HepG2 (cell line): ENCODE data around the gene TSPAN31. TPM values are rescaled to one million over a fixed set of nuclear protein-coding genes. Genes with fewer than 3 reads are reported as not detected.

Experiments used
- FOXM1 ChIP-seq: sonication (generic); formaldehyde crosslinking; IDR thresholded peaks from 2 replicates; pipeline ENCODE4 v1.5.0; 2020; ENCODE audit warnings: missing genetic modification reagents
- GABPA ChIP-seq, 2 experiments: IDR thresholded peaks; 2 replicates each; pipeline ENCODE4 v1.6.1; 2011 to 2016; ENCODE audit warnings: low read depth in 2 of 2, low read length in 1 of 2, missing biosample characterization in 1 of 2, missing genetic modification characterization in 1 of 2
- HNRNPUL1 ChIP-seq: fragments of 200-400 bp; formaldehyde crosslinking; IDR thresholded peaks from 2 replicates; pipeline ENCODE4 v1.6.1; 2017; ENCODE audit warnings: low read depth, mild to moderate bottlenecking, low read length, moderate library complexity
- KLF12 ChIP-seq: sonication (generic); formaldehyde crosslinking; IDR thresholded peaks from 2 replicates; pipeline ENCODE4 v1.4.0; 2020; ENCODE audit warnings: missing genetic modification reagents, borderline replicate concordance
- MTA3 ChIP-seq: sonication (generic); formaldehyde crosslinking; IDR thresholded peaks from 2 replicates; pipeline ENCODE4 v1.4.0; 2020; ENCODE audit warnings: missing genetic modification reagents
- SIN3B ChIP-seq: fragments of 150-350 bp; IDR thresholded peaks from 2 replicates; pipeline ENCODE4 v1.6.1; 2014; ENCODE audit warnings: low read length
- ZNF543 ChIP-seq: sonication (generic); formaldehyde crosslinking; IDR thresholded peaks from 2 replicates; pipeline ENCODE4 v1.4.0; 2020; ENCODE audit warnings: mild to moderate bottlenecking, missing genetic modification reagents
- ZNF7 ChIP-seq: IDR thresholded peaks from 2 replicates; pipeline ENCODE4 v1.6.1; 2016; ENCODE audit warnings: missing biosample characterization, missing genetic modification reagents
- polyA plus RNA-seq, 8 experiments: library from polyadenylated mRNA; depleted of rRNA in 3 of 8; stranded (reverse) in 7 of 8; unstranded in 1 of 8; fragments of >200 nt; fragmentation: Illumina TruSeq in 4 of 8; extraction: Trizol in 4 of 8; gene quantifications; 2 replicates each; pipeline versions ENCODE4 v1.2.1 to v1.2.3, GENCODE V29; 2011 to 2016; ENCODE audit warnings: low read depth in 4 of 8, missing spikeins in 1 of 8, mixed read lengths in 1 of 8; ENCODE audit not compliant: insufficient read depth in 1 of 8
- total RNA-seq, 5 experiments: library from RNA; depleted of rRNA; stranded (reverse); fragments of >200 nt; fragmentation: Illumina TruSeq; extraction: Trizol; gene quantifications; 2 replicates each; pipeline ENCODE4 v1.2.3, GENCODE V29; 2016; ENCODE audit warnings: low read depth in 1 of 5
- TF ChIP-seq, protein P1 (sequence below): sonication (generic); formaldehyde crosslinking; IDR thresholded peaks from 2 replicates; pipeline ENCODE4 v1.5.0; 2020; ENCODE audit warnings: mild to moderate bottlenecking, missing genetic modification reagents
- TF ChIP-seq, protein P2 (sequence below): sonication (generic); formaldehyde crosslinking; IDR thresholded peaks from 2 replicates; pipeline ENCODE4 v1.4.0; 2020; ENCODE audit warnings: missing genetic modification reagents, borderline replicate concordance
- TF ChIP-seq, protein P3 (sequence below): sonication (generic); formaldehyde crosslinking; IDR thresholded peaks from 2 replicates; pipeline ENCODE4 v1.5.0; 2020; ENCODE audit warnings: mild to moderate bottlenecking, missing genetic modification reagents, moderate library complexity
- TF ChIP-seq, protein P4 (sequence below): sonication (generic); formaldehyde crosslinking; IDR thresholded peaks from 2 replicates; pipeline ENCODE4 v1.4.0; 2020; ENCODE audit warnings: mild to moderate bottlenecking, low read depth, missing genetic modification reagents
- TF ChIP-seq, protein P5 (sequence below): sonication (generic); formaldehyde crosslinking; IDR thresholded peaks from 2 replicates; pipeline ENCODE4 v1.8.0; 2022; ENCODE audit warnings: missing genetic modification reagents, mild to moderate bottlenecking, inconsistent platforms, borderline replicate concordance

The TSPAN31 gene
- total and polyA plus RNA-seq, 2 of the 13 experiments (the other 11 are each of a cell fraction or from before 2014, with no cell fraction given) = 10.4 to 24.6 TPM

- TF ChIP-seq, protein P1, sequence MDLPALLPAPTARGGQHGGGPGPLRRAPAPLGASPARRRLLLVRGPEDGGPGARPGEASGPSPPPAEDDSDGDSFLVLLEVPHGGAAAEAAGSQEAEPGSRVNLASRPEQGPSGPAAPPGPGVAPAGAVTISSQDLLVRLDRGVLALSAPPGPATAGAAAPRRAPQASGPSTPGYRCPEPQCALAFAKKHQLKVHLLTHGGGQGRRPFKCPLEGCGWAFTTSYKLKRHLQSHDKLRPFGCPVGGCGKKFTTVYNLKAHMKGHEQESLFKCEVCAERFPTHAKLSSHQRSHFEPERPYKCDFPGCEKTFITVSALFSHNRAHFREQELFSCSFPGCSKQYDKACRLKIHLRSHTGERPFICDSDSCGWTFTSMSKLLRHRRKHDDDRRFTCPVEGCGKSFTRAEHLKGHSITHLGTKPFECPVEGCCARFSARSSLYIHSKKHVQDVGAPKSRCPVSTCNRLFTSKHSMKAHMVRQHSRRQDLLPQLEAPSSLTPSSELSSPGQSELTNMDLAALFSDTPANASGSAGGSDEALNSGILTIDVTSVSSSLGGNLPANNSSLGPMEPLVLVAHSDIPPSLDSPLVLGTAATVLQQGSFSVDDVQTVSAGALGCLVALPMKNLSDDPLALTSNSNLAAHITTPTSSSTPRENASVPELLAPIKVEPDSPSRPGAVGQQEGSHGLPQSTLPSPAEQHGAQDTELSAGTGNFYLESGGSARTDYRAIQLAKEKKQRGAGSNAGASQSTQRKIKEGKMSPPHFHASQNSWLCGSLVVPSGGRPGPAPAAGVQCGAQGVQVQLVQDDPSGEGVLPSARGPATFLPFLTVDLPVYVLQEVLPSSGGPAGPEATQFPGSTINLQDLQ (CRISPR knock-in tag) = no peak
- TF ChIP-seq KLF12 (no peak; the same call in 1 of the 2 replicates), GABPA (IDR thresholded peaks at IDR 0.05; ENCODE audit: low read depth, low read length) (peak; percentile 71), GABPA (CRISPR knock-in tag; IDR thresholded peaks at IDR 0.05; ENCODE audit: low read depth) (peak; percentile 94), MTA3 (CRISPR knock-in tag) (no peak), FOXM1 (CRISPR knock-in tag) (no peak), ZNF7 (CRISPR knock-in tag) (no peak), ZNF543 (CRISPR knock-in tag) (no peak), HNRNPUL1 (no peak), SIN3B (no peak)
- TF ChIP-seq, protein P2, sequence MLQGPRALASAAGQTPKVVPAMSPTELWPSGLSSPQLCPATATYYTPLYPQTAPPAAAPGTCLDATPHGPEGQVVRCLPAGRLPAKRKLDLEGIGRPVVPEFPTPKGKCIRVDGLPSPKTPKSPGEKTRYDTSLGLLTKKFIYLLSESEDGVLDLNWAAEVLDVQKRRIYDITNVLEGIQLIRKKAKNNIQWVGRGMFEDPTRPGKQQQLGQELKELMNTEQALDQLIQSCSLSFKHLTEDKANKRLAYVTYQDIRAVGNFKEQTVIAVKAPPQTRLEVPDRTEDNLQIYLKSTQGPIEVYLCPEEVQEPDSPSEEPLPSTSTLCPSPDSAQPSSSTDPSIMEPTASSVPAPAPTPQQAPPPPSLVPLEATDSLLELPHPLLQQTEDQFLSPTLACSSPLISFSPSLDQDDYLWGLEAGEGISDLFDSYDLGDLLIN (CRISPR knock-in tag) = no peak
- TF ChIP-seq, protein P3, sequence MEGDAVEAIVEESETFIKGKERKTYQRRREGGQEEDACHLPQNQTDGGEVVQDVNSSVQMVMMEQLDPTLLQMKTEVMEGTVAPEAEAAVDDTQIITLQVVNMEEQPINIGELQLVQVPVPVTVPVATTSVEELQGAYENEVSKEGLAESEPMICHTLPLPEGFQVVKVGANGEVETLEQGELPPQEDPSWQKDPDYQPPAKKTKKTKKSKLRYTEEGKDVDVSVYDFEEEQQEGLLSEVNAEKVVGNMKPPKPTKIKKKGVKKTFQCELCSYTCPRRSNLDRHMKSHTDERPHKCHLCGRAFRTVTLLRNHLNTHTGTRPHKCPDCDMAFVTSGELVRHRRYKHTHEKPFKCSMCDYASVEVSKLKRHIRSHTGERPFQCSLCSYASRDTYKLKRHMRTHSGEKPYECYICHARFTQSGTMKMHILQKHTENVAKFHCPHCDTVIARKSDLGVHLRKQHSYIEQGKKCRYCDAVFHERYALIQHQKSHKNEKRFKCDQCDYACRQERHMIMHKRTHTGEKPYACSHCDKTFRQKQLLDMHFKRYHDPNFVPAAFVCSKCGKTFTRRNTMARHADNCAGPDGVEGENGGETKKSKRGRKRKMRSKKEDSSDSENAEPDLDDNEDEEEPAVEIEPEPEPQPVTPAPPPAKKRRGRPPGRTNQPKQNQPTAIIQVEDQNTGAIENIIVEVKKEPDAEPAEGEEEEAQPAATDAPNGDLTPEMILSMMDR (CRISPR knock-in tag) = no peak
- TF ChIP-seq, protein P4, sequence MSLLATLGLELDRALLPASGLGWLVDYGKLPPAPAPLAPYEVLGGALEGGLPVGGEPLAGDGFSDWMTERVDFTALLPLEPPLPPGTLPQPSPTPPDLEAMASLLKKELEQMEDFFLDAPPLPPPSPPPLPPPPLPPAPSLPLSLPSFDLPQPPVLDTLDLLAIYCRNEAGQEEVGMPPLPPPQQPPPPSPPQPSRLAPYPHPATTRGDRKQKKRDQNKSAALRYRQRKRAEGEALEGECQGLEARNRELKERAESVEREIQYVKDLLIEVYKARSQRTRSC (CRISPR knock-in tag) = no peak
- TF ChIP-seq, protein P5, sequence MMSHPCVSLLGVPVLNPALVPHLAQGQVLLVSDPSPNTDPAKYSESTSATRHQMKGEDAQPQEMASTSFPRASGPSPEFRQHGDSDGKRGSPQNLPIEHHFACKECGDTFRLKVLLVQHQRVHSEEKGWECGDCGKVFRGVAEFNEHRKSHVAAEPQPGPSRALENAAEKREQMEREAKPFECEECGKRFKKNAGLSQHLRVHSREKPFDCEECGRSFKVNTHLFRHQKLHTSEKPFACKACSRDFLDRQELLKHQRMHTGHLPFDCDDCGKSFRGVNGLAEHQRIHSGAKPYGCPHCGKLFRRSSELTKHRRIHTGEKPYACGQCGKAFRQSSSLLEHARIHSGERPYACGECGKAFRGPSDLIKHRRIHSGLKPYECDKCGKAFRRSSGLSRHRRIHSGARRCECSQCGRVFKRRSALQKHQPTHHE (CRISPR knock-in tag) = no peak
Observed at GRCh38 chr12:57744777-57745484, at the start of gene TSPAN31 (continued).
